Natural killer cell (primary cell): ENCODE data around the gene KATNIP. TPM values are rescaled to one million over a fixed set of nuclear protein-coding genes. Genes with fewer than 3 reads are reported as not detected.
A peak's percentile ranks its signal among the peaks of the same experiment; 100 is the strongest.

Experiments
- ATAC-seq, 3 donors: fragments of 150-1000 bp in 2 of 3; fragments of 200-7000 bp in 1 of 3; cut with Tn5 transposase; 1 replicate in 1 of 3; 2 replicates in 2 of 3; pipeline ENCODE4 v1.10.0; 2021; ENCODE audit warnings: mild to moderate bottlenecking in 2 of 3, moderate library complexity in 2 of 3
- DNase-seq, 2 donors: peaks; one replicate each; pipeline versions ENCODE4 v3.0.0 to v3.0.0-alpha.2; 2013 to 2021; ENCODE audit warnings: mixed read lengths in 1 of 2
- H3K27ac ChIP-seq: one replicate; pipeline ENCODE4 v1.5.1; 2013; ENCODE audit warnings: mild to moderate bottlenecking, low read length
- H3K27me3 ChIP-seq: one replicate; pipeline ENCODE4 v1.6.1; 2013; ENCODE audit warnings: low read length; ENCODE audit not compliant: control insufficient read depth, insufficient read depth
- H3K36me3 ChIP-seq: one replicate; pipeline ENCODE4 v1.6.1; 2013; ENCODE audit warnings: low read length; ENCODE audit not compliant: control insufficient read depth, insufficient read depth
- H3K4me1 ChIP-seq: one replicate; pipeline ENCODE4 v1.6.1; 2013; ENCODE audit warnings: low read length; ENCODE audit not compliant: control insufficient read depth, insufficient read depth
- H3K4me3 ChIP-seq: one replicate; pipeline ENCODE4 v1.5.1; 2013; ENCODE audit warnings: low read length
- H3K9me3 ChIP-seq: one replicate; pipeline ENCODE4 v1.6.1; 2013; ENCODE audit warnings: low read length; ENCODE audit not compliant: control insufficient read depth, insufficient read depth
- H3K27ac Mint-ChIP-seq, 2 donors: one replicate each; pipeline ENCODE4 v1.8.0; 2022; ENCODE audit warnings: mild to moderate bottlenecking in 2 of 2, mixed read lengths in 2 of 2, moderate library complexity in 1 of 2
- H3K27me3 Mint-ChIP-seq, 2 donors: one replicate each; pipeline ENCODE4 v1.8.0; 2022; ENCODE audit warnings: low read depth in 2 of 2, mixed read lengths in 2 of 2
- H3K36me3 Mint-ChIP-seq: one replicate; pipeline ENCODE4 v1.8.0; 2022; ENCODE audit warnings: mixed read lengths
- H3K4me1 Mint-ChIP-seq, 2 donors: one replicate each; pipeline ENCODE4 v1.8.0; 2022; ENCODE audit warnings: mixed read lengths in 2 of 2
- H3K4me3 Mint-ChIP-seq: one replicate; pipeline ENCODE4 v1.8.0; 2022; ENCODE audit warnings: mild to moderate bottlenecking, moderate library complexity, mixed read lengths
- H3K9me3 Mint-ChIP-seq, 2 donors: one replicate each; pipeline ENCODE4 v1.8.0; 2022; ENCODE audit warnings: mixed read lengths in 2 of 2
- CTCF ChIP-seq: fragments of 200-600 bp; IDR thresholded peaks from one replicate; pipeline ENCODE4 v1.8.0; 2022; ENCODE audit warnings: antibody characterized with exemption
- WGBS: methylation state at CpG from one replicate; pipeline ENCODE4 v1.1.7; 2013; ENCODE audit warnings: missing lambda C conversion rate; ENCODE audit not compliant: insufficient coverage; 5-methylcytosine and 5-hydroxymethylcytosine counted together
- intact Hi-C: fragments of 100-400 bp; cut with micrococcal nuclease; formaldehyde crosslinking; loops from one replicate; pipeline ENCODE4 v1.14.2; 2022
- total RNA-seq, 4 donors: library from RNA; stranded (reverse); fragments of 120-200 nt in 1 of 4; gene quantifications; one replicate each; pipeline versions ENCODE4 v1.2.3 to v1.2.4, GENCODE V29; 2013 to 2022

Gene KATNIP
- total RNA-seq, 3 donors from 2014 or later (not counting 1 experiment from before 2014, with no cell fraction given), result 32.6 to 38.4 (median 32.7) TPM

GRCh38 chr16:27531186-27531585, 18.8 kb upstream of the KATNIP start:
- Mint-ChIP-seq H3K4me3 (no peak overlapping the region), H3K36me3 (peaks cover 44% of the 10 kb centered on the region), H3K27me3 (no peaks in the 10 kb centered on the region), H3K27ac (peak overlapping the region; percentile 74 to 88), H3K9me3 (no peaks in the 10 kb centered on the region), H3K4me1 (peaks cover 24 to 25% of the 10 kb centered on the region in 2 donors)
- intact Hi-C loops, result no loop called here
- whole genome bisulfite sequencing, result 57% methylated on average over 2 of the region's 2 CpGs
- ATAC-seq (no peak), DNase-seq (no peak)
- TF ChIP-seq CTCF, result no peak
- no peak overlapping the region for H3K27ac ChIP-seq
- no peaks in the 10 kb centered on the region for H3K9me3 ChIP-seq
- no peaks in the 10 kb centered on the region for H3K27me3 ChIP-seq
- H3K36me3 ChIP-seq, result peaks cover 80% of the 10 kb centered on the region
- peaks cover 8% of the 10 kb centered on the region for H3K4me1 ChIP-seq
- no peak overlapping the region for H3K4me3 ChIP-seq

GRCh38 chr16:27531826-27532800, 17.8 kb upstream of the KATNIP start:
- Mint-ChIP-seq H3K9me3 (no peaks in the 10 kb centered on the region), H3K4me1 (peaks cover 24 to 25% of the 10 kb centered on the region in 2 donors), H3K27ac (peak overlapping the region; percentile 74 to 88), H3K36me3 (peaks cover 41% of the 10 kb centered on the region), H3K27me3 (no peaks in the 10 kb centered on the region), H3K4me3 (peak overlapping the region; percentile 54)
- H3K4me1 ChIP-seq, result peaks cover 8% of the 10 kb centered on the region
- ATAC-seq (peak in 2 of 3 donors; percentile 31 to 65), DNase-seq (no peak)
- H3K9me3 ChIP-seq, result no peaks in the 10 kb centered on the region
- H3K27ac ChIP-seq, result no peak overlapping the region
- peaks cover 78% of the 10 kb centered on the region for H3K36me3 ChIP-seq
- H3K27me3 ChIP-seq, result no peaks in the 10 kb centered on the region
- WGBS, result 42% methylated on average over 19 of the region's 19 CpGs
- H3K4me3 ChIP-seq, result no peak overlapping the region
- intact Hi-C loops, result no loop called here
- TF ChIP-seq CTCF, result no peak

- Histone ChIP-seq H3K27me3 (no peaks in the 10 kb centered on the region), H3K9me3 (no peaks in the 10 kb centered on the region), H3K4me3 (no peak overlapping the region), H3K4me1 (peaks cover 18% of the 10 kb centered on the region), H3K27ac (no peak overlapping the region), H3K36me3 (peaks cover 65% of the 10 kb centered on the region)
- H3K9me3 Mint-ChIP-seq, result no peaks in the 10 kb centered on the region
- H3K4me3 Mint-ChIP-seq, result no peak overlapping the region
- H3K4me1 Mint-ChIP-seq, result peaks cover 38 to 41% of the 10 kb centered on the region in 2 donors
- WGBS, result 98% methylated on average over 3 of the region's 4 CpGs
- TF ChIP-seq CTCF, result no peak
- DNase-seq (no peak), ATAC-seq (no peak)
- H3K36me3 Mint-ChIP-seq, result peaks cover 31% of the 10 kb centered on the region
- H3K27me3 Mint-ChIP-seq, result no peaks in the 10 kb centered on the region
- intact Hi-C loops, result no loop called here
- H3K27ac Mint-ChIP-seq, result no peak overlapping the region
Measured at GRCh38 chr16:27534256-27534655, 15.7 kb upstream of the KATNIP start.
